GM20000 (cell line): ENCODE data around the gene DRGX.

Source experiments
- DNase-seq: peaks from one replicate; pipeline ENCODE4 v3.0.0; 2012; ENCODE audit warnings: low spot score
- CTCF ChIP-seq: IDR thresholded peaks from 2 replicates; pipeline ENCODE4 v1.5.1; 2012; ENCODE audit warnings: mild to moderate bottlenecking, control low read depth; ENCODE audit errors: extremely low read depth, missing control alignments

Gene DRGX

GRCh38 chr10:49431426-49431825 lies 35.5 kb upstream of the DRGX start:
- TF ChIP-seq CTCF = no peak
- DNase-seq = no peak

GRCh38 chr10:49429458-49429857 lies 33.6 kb upstream of the DRGX start:
- no peak for DNase-seq
- TF ChIP-seq CTCF = no peak

- no peak for TF ChIP-seq CTCF
- DNase-seq = no peak
Observed at GRCh38 chr10:49426490-49427360, 30.8 kb upstream of the DRGX start.

- DNase-seq = no peak
- TF ChIP-seq CTCF = no peak
Observed at GRCh38 chr10:49419005-49419404, 23.1 kb upstream of the DRGX start.

- DNase-seq = no peak
Observed at GRCh38 chr10:49418328-49418727, 22.4 kb upstream of the DRGX start.

GRCh38 chr10:49418053-49418326 lies 22.1 kb upstream of the DRGX start:
- no peak for TF ChIP-seq CTCF
- DNase-seq = no peak

More at GRCh38 chr10:49418328-49418727, 22.4 kb upstream of the DRGX start:
- TF ChIP-seq CTCF = no peak

GRCh38 chr10:49417311-49418052 lies 21.6 kb upstream of the DRGX start:
- no peak for DNase-seq
- no peak for TF ChIP-seq CTCF
